ENCODE measurements around the gene TSPAN32.

DNA sequence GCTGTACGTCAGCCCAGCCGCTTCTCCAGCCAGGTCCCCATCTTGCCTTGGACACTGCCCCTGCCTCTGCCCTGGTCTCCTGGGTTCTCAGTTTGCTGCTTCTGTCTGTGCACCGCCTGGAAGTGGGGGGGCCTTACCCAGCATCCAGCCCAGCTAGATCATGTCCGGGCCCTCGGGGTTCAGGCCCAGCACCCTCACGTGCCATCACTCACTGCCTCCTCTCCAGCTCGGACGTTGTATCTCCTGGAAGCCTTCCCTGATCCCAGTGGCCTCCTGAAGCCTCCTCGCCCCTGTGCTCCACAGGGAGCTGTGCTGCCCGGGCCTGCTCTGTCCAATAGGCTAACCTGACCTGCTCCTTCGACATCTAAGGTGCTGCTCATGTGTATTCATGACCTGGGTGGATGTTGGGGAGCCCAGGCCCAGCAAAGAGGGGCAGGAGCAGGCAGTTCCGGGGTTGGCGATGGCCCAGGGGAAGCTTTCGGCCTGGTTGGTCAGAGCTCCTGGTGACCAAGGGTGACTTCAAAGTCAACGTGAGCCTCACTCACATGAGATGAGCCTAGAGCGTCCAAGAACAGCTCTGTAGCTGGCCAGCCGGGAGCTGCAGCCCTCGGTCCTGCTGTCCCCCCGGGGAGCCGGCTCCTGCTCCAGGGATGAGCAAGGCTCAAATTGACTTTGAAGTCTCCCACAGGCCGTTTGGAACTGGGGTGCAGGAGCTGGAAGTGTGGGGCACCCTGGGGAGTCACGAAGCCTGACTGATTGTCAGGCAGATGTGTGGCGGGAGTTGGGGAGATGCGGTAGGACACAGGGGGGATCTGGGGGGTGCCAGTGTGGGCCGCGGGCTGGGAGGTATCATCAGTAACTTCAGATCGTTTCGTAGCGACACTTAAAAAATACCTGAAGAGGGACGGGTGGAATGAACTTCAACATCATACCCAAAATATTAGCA, 26.2 kb upstream of the TSPAN32 start:
- TF ChIP-seq POLR2AphosphoS5 (IDR thresholded peaks at IDR 0.05; ENCODE audit: low read depth, low read length): no peak
- TF ChIP-seq TAF1 (IDR thresholded peaks at IDR 0.05; ENCODE audit: borderline replicate concordance, low read depth, low read length): no peak

All from GM12892 (cell line).